SJSA1 (cell line): ENCODE data around the gene CPNE2. TPM values are rescaled to one million over a fixed set of nuclear protein-coding genes. Genes with fewer than 3 reads are reported as not detected.
"Not testable (repeated sequence)": the region's sequence is repeated elsewhere in the genome, so short reads cannot be mapped to it uniquely, and the experiment has no call there.

Experiments used
- DNase-seq, 2 experiments: peaks; one replicate each; pipeline ENCODE4 v3.0.0-alpha.2; 2015 to 2020; ENCODE audit warnings: low spot score in 2 of 2, low read depth in 1 of 2
- H3K27ac ChIP-seq: fragments of 250-450 bp; sonication (Bioruptor Pico); 2 replicates; pipeline ENCODE4 v1.5.1; 2020; ENCODE audit warnings: mild to moderate bottlenecking, moderate library complexity
- H3K27me3 ChIP-seq: fragments of 250-450 bp; sonication (Bioruptor Pico); replicated peaks from 2 replicates; pipeline ENCODE4 v1.5.1; 2020; ENCODE audit warnings: mild to moderate bottlenecking, moderate library complexity
- H3K36me3 ChIP-seq: fragments of 250-450 bp; sonication (Bioruptor Pico); 2 replicates; pipeline ENCODE4 v1.5.1; 2020; ENCODE audit warnings: mild to moderate bottlenecking
- H3K4me1 ChIP-seq: fragments of 250-450 bp; sonication (Bioruptor Pico); replicated peaks from 2 replicates; pipeline ENCODE4 v1.6.1; 2021; ENCODE audit warnings: mild to moderate bottlenecking
- H3K4me3 ChIP-seq: fragments of 250-450 bp; sonication (Bioruptor Pico); 2 replicates; pipeline ENCODE4 v1.5.1; 2020; ENCODE audit warnings: mild to moderate bottlenecking
- H3K9me3 ChIP-seq: fragments of 250-450 bp; sonication (Bioruptor Pico); replicated peaks from 2 replicates; pipeline ENCODE4 v1.5.1; 2020; ENCODE audit warnings: mild to moderate bottlenecking
- total RNA-seq: library from RNA; depleted of rRNA; stranded (reverse); fragments of >200 nt; shearing (Covaris generic); gene quantifications from 2 replicates; pipeline ENCODE4 v1.2.3, GENCODE V29; 2014

Gene CPNE2
- total RNA-seq, 1 experiment from 2014 or later, result 35.8 TPM

DNA sequence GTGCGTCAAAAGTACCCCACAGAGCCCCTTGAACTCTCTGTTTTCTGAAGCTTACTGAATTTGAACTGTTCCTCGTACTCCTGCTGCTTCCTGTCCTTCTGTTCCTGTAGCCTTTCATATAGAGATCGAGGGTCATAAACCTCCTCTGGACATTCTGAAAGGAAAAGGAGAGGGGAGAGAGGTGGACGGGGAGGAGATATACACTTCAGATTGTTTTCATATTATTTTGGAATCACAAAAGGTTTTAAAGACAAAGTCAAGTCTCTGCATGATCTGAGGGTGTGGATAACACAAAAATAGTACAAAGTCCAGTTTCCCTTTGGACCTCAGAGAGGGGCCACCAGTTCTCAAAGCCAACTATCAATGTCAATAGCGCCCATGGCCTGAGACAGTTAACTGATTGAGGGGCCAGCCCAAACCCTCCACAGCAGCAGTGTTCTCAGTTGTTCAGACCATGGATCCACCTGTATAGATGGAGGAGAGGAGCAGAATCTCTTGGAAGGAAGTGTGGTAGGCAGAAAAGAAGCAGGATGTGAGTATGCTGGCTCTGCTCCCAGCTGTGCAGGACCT lies 80.4 kb downstream of the CPNE2 start:
- no peaks in the 10 kb centered on the region for H3K9me3 ChIP-seq
- peaks cover 44% of the 10 kb centered on the region for H3K36me3 ChIP-seq
- no peaks in the 10 kb centered on the region for H3K4me1 ChIP-seq
- no peak for DNase-seq
- no peaks in the 10 kb centered on the region for H3K27me3 ChIP-seq
- H3K27ac ChIP-seq, result no peak overlapping the region
- H3K4me3 ChIP-seq, result no peak overlapping the region

DNA sequence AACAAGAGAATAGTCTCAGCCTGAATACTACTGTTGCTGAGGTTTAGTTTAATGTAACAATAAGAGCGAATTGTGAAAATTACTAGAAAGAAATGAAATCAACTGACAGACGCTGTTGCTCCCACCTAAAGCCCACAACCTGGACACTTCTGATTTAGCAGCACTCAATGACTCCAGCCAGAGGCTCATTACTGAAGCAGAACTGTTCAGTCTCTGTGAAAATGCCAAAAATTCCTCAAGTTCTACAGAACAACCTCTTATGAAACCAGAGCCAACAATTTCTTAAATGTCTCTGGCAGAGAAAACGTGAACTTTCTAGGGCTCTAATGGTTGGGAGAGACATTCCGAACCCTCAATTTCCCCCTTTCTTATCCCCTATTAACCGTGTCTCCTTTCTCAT lies 83.5 kb downstream of the CPNE2 start:
- DNase-seq, result no peak
- H3K4me1 ChIP-seq, result peaks cover 16% of the 10 kb centered on the region
- H3K27me3 ChIP-seq, result no peaks in the 10 kb centered on the region
- no peak overlapping the region for H3K4me3 ChIP-seq
- H3K27ac ChIP-seq, result no peak overlapping the region
- H3K9me3 ChIP-seq, result no peaks in the 10 kb centered on the region
- H3K36me3 ChIP-seq, result peaks cover 32% of the 10 kb centered on the region

DNA sequence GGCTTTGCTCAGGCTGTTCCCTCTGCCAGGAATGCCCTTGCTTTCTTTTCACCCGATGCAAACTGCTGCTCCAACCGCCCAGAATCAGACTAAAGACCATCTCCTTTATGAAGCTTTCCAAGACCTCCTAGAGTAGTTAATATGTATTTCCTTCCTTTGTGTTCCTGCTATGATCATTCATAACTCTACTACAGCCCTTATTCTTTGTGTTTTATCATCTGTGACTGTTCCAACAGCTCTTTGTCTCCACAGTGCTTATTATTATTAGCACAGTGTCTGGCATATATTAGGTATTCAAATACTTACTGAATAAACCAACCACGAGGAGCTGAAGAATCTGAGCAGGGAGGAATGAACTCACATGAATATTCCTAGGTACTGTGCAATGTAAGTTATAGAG lies 85.8 kb downstream of the CPNE2 start:
- Histone ChIP-seq H3K4me3 (no peak overlapping the region), H3K4me1 (peaks cover 16% of the 10 kb centered on the region), H3K9me3 (no peaks in the 10 kb centered on the region), H3K27ac (peak overlapping the region; percentile 26; the same call in 1 of the 2 replicates), H3K36me3 (peaks cover 9% of the 10 kb centered on the region), H3K27me3 (no peaks in the 10 kb centered on the region)
- no peak for DNase-seq

DNA sequence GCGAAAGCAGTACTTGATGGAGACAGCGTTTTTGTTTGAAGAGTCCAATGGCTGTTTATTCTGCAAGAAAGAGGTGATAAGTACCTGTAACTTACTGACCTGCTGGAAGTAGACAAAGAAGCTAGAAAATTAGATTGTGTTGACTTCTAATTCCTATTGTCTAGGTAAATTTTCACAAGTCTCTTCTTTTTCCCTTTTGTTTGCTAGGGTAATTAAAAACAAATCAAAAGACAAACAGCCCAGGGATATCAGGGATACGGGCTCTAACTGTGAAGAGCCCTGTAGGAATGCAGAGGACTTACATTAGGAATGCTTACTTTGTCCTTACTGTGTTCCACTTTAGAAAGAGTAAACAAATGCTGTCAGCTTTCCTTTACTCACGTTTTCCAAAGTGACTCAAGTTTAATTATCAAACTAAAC lies 86.4 kb downstream of the CPNE2 start:
- Histone ChIP-seq H3K9me3 (no peaks in the 10 kb centered on the region), H3K4me1 (peaks cover 16% of the 10 kb centered on the region), H3K36me3 (peaks cover 5% of the 10 kb centered on the region), H3K27ac (peak overlapping the region; percentile 27), H3K27me3 (no peaks in the 10 kb centered on the region), H3K4me3 (no peak overlapping the region)
- peak in 1 of 2 experiments; percentile 48 for DNase-seq

- H3K4me3 ChIP-seq, result no peak overlapping the region
- H3K27me3 ChIP-seq, result no peaks in the 10 kb centered on the region
- peaks cover 5% of the 10 kb centered on the region for H3K36me3 ChIP-seq
- peaks cover 16% of the 10 kb centered on the region for H3K4me1 ChIP-seq
- DNase-seq, result no peak
- H3K9me3 ChIP-seq, result no peaks in the 10 kb centered on the region
- H3K27ac ChIP-seq, result peak overlapping the region; percentile 27; the same call in 1 of the 2 replicates
Observed at GRCh38 chr16:57179215-57179828, 86.9 kb downstream of the CPNE2 start.

DNA sequence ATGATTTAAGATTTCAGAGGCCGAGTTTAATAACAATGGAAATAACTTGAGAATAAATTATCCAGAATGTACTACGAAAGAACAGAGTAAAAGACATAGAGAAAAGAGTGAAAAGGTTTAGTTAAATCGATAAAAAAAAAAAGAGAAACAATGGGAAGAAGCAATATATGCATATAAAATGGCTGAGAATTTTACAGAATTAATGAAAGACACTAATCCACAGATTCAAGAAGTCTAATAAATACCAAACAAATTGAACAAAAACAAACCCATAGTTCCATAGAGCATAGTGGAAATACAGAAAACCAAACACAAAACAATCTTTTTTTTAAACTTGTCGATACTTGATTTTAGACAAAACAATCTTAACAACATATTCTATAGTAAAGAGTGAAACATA lies 91.7 kb downstream of the CPNE2 start:
- no peak for DNase-seq
- H3K27ac ChIP-seq, result no peak overlapping the region
- peaks cover 6% of the 10 kb centered on the region; the same call in 1 of the 2 replicates for H3K36me3 ChIP-seq
- no peaks in the 10 kb centered on the region for H3K27me3 ChIP-seq
- H3K9me3 ChIP-seq, result no peaks in the 10 kb centered on the region
- peaks cover 21% of the 10 kb centered on the region for H3K4me1 ChIP-seq
- H3K4me3 ChIP-seq, result no peak overlapping the region

GRCh38 chr16:57184887-57185445 lies 92.6 kb downstream of the CPNE2 start:
- peak overlapping the region; percentile 79 for H3K27ac ChIP-seq
- H3K36me3 ChIP-seq, result peaks cover 6% of the 10 kb centered on the region; the same call in 1 of the 2 replicates
- H3K27me3 ChIP-seq, result no peaks in the 10 kb centered on the region
- no peak for DNase-seq
- H3K9me3 ChIP-seq, result no peaks in the 10 kb centered on the region
- peaks cover 22% of the 10 kb centered on the region for H3K4me1 ChIP-seq
- H3K4me3 ChIP-seq, result peak overlapping the region; percentile 68

DNA sequence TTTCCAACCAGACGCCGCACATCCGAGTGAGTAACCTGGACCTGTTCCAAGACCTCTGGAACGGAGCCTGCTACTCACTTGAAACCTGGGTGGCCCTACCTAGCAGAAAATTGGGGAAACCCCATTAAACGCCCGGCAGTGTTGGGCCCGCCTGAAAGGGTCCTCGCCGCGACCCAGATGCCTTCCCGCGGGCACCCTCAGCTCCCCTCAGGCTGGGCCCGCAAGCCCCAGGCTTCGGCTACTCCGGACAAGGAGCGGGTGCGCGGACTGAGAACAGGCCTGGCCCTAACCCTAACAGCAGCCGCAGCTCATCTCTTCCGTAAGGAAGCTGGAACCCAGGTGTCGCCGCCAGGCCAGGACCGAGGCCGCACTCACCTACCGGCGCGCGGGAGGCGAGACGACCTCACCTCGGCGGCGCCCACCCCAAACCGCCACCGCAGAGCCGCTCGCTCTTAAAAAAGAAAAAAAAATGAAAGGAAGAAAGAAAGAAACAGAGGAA lies 93.1 kb downstream of the CPNE2 start:
- peak in 1 of 2 experiments; percentile 74 for DNase-seq
- H3K27ac ChIP-seq, result peak overlapping the region; percentile 79
- H3K4me1 ChIP-seq, result peaks cover 27% of the 10 kb centered on the region

GRCh38 chr16:57185945-57186871 lies 93.8 kb downstream of the CPNE2 start, which contains the start of the genes PSME3IP1 and RSPRY1:
Gene PSME3IP1 (minus strand): TSS chr16:57186039. CDS start chr16:57173854, 12,185 bp downstream.
Gene RSPRY1 (plus strand): TSS chr16:57186329. CDS start chr16:57204659, 18,330 bp downstream.
- Histone ChIP-seq H3K27ac (peak within 1 kb of the TSS; percentile 79), H3K4me3 (peak within 1 kb of the TSS; percentile 68), H3K4me1 (peaks cover 34% of the 10 kb centered on the region), H3K36me3 (peaks cover 6% of the 10 kb centered on the region; the same call in 1 of the 2 replicates), H3K9me3 (no peaks in the 10 kb centered on the region), H3K27me3 (no peaks in the 10 kb centered on the region)
- DNase-seq, result peak; percentile 99

More for the DNA sequence above, 93.1 kb downstream of the CPNE2 start:
- H3K27me3 ChIP-seq, result no peaks in the 10 kb centered on the region
- peaks cover 6% of the 10 kb centered on the region; the same call in 1 of the 2 replicates for H3K36me3 ChIP-seq
- H3K4me3 ChIP-seq, result peak overlapping the region; percentile 68
- no peaks in the 10 kb centered on the region for H3K9me3 ChIP-seq

DNA sequence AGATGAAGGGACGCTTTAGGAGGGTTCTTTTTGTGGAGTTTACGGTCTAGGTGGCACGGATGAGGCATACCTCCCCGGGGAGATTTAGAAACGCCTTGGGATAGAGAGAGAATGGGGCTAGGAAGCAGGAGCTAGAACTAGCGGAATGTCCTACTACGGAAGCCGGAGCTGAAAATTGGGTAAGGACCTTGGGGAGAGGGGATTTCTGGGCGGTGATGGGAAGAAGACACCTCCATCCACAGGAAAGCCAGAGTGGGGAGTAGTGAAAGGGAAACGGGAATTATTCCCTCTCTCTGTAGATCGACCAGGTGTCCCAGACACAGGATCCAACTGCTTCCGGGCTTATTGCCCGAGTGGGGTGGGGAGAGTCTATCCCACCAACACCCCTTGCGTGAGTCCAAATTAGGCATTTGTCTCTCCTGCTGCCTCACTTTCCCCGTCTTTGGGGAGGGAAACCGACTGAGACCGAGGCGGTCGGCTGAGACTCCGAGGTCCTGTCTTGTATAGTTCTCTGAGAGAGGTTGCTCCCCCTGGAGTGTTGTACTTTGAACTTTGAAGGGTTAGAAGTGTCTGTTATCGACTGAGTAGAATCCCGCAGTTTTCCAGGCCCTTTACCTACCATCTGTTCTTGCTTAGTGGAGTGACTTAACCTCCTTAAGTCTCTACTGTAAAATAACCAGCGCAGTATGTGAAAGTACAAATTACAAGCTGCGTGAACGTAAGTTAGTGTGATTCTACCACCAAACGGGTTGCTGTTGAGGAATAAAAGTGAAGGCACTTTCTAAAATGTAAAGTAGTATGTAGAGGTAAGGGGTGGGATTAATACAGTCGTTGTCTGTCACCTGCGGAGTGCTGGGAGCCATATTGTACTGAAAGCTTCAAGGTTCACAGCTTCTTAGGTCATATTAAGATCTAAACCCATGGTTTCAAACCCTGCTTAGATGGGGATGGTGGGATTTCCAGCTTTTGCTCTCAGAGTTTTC lies 94.8 kb downstream of the CPNE2 start:
- DNase-seq, result peak in 1 of 2 experiments; percentile 52
- Histone ChIP-seq H3K4me1 (peaks cover 44% of the 10 kb centered on the region), H3K9me3 (no peaks in the 10 kb centered on the region)

GRCh38 chr16:57187902-57188710 lies 95.7 kb downstream of the CPNE2 start:
- H3K9me3 ChIP-seq, H3K27ac ChIP-seq, H3K36me3 ChIP-seq, H3K27me3 ChIP-seq, DNase-seq: not testable (repeated sequence)
- Histone ChIP-seq H3K4me3 (peak overlapping the region; percentile 68), H3K4me1 (peaks cover 53% of the 10 kb centered on the region)

More for the DNA sequence above, 94.8 kb downstream of the CPNE2 start:
- H3K36me3 ChIP-seq, result peaks cover 6% of the 10 kb centered on the region; the same call in 1 of the 2 replicates
- H3K27ac ChIP-seq, result peak overlapping the region; percentile 58
- no peaks in the 10 kb centered on the region for H3K27me3 ChIP-seq
- H3K4me3 ChIP-seq, result peak overlapping the region; percentile 68

DNA sequence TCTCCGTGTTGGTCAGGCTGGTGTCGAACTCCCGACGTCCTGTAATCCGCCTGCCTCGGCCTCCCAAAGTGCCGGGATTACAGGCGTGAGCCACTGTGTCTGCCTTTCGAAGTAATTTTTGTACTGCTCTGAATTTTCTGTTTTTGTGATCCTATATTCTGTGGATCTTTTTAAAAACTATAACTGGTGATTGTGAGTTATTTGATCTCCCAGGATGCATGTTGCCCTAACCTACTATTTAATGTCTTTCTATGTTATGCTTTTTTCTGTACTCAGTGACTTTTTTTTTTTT lies 96.3 kb downstream of the CPNE2 start:
- no peak overlapping the region for H3K27ac ChIP-seq
- no peak overlapping the region for H3K4me3 ChIP-seq
- no peak for DNase-seq
- peaks cover 6% of the 10 kb centered on the region; the same call in 1 of the 2 replicates for H3K36me3 ChIP-seq
- peaks cover 59% of the 10 kb centered on the region for H3K4me1 ChIP-seq
- no peaks in the 10 kb centered on the region for H3K9me3 ChIP-seq
- no peaks in the 10 kb centered on the region for H3K27me3 ChIP-seq
